PFSK-1 (cell line): Measurements from ENCODE around the gene EIPR1.

ENCODE experiments used
- FOXP2 ChIP-seq: optimal IDR thresholded peaks from 2 replicates; pipeline ENCODE3; 2011; ENCODE audit warnings: borderline replicate concordance, control low read depth, inconsistent platforms; ENCODE audit not compliant: insufficient read depth; ENCODE audit errors: extremely low read length, extremely low read depth
- POLR2AphosphoS5 ChIP-seq: IDR thresholded peaks from 2 replicates; pipeline ENCODE4 v1.6.1; 2012; ENCODE audit warnings: low read depth, mild to moderate bottlenecking, control low read depth, low read length, moderate library complexity
- SIN3A ChIP-seq: IDR thresholded peaks from 2 replicates; pipeline ENCODE4 v1.6.1; 2012; ENCODE audit warnings: mild to moderate bottlenecking, low read length, moderate library complexity, borderline replicate concordance; ENCODE audit not compliant: insufficient read depth
- TAF1 ChIP-seq: IDR thresholded peaks from 2 replicates; pipeline ENCODE4 v1.6.1; 2012; ENCODE audit warnings: low read length, control low read depth, borderline replicate concordance; ENCODE audit not compliant: insufficient read depth
- TF ChIP-seq, protein P1 (sequence below), 2 experiments: IDR thresholded peaks; 2 replicates each; pipeline versions ENCODE4 v1.6.1 to v1.8.0; 2011 to 2012; ENCODE audit warnings: low read depth in 2 of 2, low read length in 2 of 2, control low read depth in 1 of 2, inconsistent platforms in 1 of 2, mild to moderate bottlenecking in 1 of 2, moderate library complexity in 1 of 2; ENCODE audit not compliant: insufficient read depth in 1 of 2

Gene EIPR1

DNA sequence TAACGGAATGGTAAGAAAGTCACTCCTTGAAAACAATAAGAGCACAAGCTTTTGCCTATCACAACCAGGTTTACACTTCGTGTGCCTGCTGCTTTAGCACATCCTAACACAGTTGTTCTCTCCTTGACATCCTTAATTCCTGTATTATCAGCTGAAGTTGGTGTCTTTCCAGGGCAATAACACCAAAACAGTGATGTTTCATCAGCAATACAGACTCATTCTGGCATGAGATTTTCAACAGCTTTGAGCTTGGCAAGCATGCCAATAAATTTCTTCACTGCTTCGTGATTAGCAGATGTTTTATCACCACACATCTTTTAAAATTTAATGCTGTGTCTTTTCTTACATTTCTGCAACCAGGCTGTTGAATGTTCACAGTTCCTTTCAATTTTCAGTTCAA is 148.4 kb downstream of the EIPR1 start:
- TF ChIP-seq TAF1 (no peak), SIN3A (no peak), POLR2AphosphoS5 (no peak), FOXP2 (no peak)
- TF ChIP-seq, protein P1, sequence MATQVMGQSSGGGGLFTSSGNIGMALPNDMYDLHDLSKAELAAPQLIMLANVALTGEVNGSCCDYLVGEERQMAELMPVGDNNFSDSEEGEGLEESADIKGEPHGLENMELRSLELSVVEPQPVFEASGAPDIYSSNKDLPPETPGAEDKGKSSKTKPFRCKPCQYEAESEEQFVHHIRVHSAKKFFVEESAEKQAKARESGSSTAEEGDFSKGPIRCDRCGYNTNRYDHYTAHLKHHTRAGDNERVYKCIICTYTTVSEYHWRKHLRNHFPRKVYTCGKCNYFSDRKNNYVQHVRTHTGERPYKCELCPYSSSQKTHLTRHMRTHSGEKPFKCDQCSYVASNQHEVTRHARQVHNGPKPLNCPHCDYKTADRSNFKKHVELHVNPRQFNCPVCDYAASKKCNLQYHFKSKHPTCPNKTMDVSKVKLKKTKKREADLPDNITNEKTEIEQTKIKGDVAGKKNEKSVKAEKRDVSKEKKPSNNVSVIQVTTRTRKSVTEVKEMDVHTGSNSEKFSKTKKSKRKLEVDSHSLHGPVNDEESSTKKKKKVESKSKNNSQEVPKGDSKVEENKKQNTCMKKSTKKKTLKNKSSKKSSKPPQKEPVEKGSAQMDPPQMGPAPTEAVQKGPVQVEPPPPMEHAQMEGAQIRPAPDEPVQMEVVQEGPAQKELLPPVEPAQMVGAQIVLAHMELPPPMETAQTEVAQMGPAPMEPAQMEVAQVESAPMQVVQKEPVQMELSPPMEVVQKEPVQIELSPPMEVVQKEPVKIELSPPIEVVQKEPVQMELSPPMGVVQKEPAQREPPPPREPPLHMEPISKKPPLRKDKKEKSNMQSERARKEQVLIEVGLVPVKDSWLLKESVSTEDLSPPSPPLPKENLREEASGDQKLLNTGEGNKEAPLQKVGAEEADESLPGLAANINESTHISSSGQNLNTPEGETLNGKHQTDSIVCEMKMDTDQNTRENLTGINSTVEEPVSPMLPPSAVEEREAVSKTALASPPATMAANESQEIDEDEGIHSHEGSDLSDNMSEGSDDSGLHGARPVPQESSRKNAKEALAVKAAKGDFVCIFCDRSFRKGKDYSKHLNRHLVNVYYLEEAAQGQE (IDR thresholded peaks at IDR 0.05; ENCODE audit: insufficient read depth in 1 of 2, low read depth in 2 of 2, low read length in 2 of 2) = no peak

DNA sequence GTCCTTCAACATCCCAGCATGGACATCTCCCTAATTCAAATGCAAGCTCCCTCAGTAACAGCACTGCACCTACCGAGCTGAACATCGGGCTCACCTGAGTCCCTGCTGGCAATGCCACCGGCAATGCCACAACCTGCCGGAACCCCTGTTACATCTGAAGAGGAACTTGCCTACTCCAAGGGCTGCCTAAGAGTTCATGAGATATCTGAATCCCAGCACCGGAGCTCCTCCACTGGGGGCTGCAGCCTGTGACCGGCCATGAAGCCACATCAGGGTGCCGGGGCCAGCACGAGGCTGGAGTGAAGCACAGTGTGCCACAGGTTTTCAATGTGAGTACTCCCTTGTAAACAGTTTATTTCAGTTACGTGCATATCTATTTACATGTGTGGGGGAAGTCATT is 152.9 kb downstream of the EIPR1 start:
- no peak for TF ChIP-seq POLR2AphosphoS5
- no peak for TF ChIP-seq TAF1
- TF ChIP-seq FOXP2 = no peak
- TF ChIP-seq, protein P1 (IDR thresholded peaks at IDR 0.05; ENCODE audit: insufficient read depth in 1 of 2, low read depth in 2 of 2, low read length in 2 of 2) = no peak
- TF ChIP-seq SIN3A = no peak

DNA sequence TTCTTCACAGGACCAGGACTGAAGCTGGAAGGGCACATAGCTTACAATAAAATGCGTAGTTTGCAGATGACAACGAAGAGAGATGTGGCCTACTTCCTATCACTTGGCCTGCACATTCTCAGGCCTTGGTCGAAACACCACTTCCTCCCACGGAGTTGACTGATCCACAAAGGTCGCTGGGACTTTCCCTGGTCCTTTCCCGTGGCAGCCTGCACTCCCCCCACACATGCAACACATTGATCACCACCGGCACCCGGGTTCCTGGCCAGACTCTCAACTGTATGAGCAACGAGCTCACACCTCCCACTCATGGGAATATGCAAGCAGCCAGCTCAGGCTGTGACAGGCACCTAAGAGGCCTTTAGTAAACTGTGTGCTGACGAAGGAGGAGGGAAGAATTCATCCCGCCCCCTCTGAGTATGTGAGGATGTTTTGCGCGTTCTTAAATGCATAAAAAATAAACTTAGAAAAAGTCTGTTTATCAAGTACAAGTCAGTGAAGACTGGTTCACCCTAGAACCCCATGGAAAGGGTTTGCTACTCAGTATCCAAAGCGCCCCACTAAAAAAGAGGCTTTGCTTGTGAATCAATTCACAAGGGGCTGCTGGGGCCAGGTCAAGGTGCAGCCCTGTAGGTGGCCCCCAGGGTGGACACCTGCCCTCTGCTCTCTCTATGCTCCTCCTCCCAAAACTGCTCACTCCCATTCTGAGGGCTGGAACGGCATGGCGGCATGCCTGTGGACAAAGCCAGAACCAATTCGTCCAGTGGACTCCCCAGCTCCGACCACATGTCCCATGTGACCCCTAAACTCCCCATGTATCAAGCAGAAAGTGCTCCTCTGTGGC is 154.3 kb downstream of the EIPR1 start:
- no peak for TF ChIP-seq POLR2AphosphoS5
- TF ChIP-seq, protein P1 (IDR thresholded peaks at IDR 0.05; ENCODE audit: insufficient read depth in 1 of 2, low read depth in 2 of 2, low read length in 2 of 2) = no peak

GRCh38 chr2:3222636-3223035 is 155.0 kb downstream of the EIPR1 start:
- TF ChIP-seq SIN3A = no peak
- TF ChIP-seq POLR2AphosphoS5 = no peak
- no peak for TF ChIP-seq TAF1
- TF ChIP-seq, protein P1 (IDR thresholded peaks at IDR 0.05; ENCODE audit: insufficient read depth in 1 of 2, low read depth in 2 of 2, low read length in 2 of 2) = no peak
- no peak for TF ChIP-seq FOXP2

- TF ChIP-seq FOXP2 = no peak
- no peak for TF ChIP-seq POLR2AphosphoS5
- TF ChIP-seq, protein P1 (IDR thresholded peaks at IDR 0.05; ENCODE audit: insufficient read depth in 1 of 2, low read depth in 2 of 2, low read length in 2 of 2) = no peak
- TF ChIP-seq SIN3A = no peak
- no peak for TF ChIP-seq TAF1
These were observed 158.1 kb downstream of the EIPR1 start for GRCh38 chr2:3219536-3219935.
